Astrocyte (in vitro differentiated cells and primary cell): Measurements from ENCODE around the gene STYXL2.

Experiments used
- EZH2 ChIP-seq: IDR thresholded peaks from 2 replicates; pipeline ENCODE4 v1.6.1; 2012; ENCODE audit warnings: mild to moderate bottlenecking, low read length, inconsistent platforms; ENCODE audit not compliant: insufficient read depth
- TF ChIP-seq, protein P1 (sequence below): IDR thresholded peaks from 2 replicates; pipeline ENCODE4 v1.5.1; 2011; ENCODE audit warnings: low read depth, mild to moderate bottlenecking, inconsistent platforms, low read length, moderate library complexity; ENCODE audit not compliant: insufficient read depth

DNA sequence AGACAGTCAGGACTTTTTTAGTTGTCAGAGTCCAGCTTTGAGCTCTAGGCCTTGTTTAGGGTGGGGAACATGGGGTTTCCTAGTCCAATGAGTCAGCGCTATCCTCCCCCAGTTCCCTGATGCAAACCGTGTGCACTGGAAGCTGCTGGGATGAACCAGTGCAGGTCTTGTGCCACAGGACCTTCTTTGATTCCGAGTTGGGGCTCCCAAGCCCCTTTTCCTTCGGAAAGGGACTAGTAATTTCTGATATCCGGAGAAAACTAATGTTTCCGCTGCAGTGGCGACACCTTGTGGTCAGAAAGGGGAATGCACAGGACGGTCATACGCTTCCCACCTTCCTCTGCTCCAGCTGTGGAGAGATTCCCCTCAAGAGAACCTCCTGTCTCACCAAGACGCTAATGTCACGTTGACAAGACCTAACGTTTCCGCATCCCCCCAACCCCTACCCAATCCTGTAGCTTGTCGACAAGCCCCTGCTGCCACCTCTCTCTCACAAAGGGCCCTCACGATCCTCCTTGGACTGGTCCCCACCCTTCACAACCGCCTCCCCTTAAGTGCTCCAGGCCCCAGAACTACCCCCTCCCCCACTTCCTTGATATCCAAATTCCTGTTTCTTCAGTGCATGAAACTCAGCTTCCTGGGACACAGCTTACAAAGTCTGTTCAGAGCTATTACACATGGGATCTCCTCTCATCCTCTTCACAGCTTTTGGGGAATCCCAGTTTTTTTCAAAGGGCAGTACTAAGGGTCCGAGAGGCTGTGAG, 34.6 kb upstream of the STYXL2 start:
- TF ChIP-seq, protein P1, sequence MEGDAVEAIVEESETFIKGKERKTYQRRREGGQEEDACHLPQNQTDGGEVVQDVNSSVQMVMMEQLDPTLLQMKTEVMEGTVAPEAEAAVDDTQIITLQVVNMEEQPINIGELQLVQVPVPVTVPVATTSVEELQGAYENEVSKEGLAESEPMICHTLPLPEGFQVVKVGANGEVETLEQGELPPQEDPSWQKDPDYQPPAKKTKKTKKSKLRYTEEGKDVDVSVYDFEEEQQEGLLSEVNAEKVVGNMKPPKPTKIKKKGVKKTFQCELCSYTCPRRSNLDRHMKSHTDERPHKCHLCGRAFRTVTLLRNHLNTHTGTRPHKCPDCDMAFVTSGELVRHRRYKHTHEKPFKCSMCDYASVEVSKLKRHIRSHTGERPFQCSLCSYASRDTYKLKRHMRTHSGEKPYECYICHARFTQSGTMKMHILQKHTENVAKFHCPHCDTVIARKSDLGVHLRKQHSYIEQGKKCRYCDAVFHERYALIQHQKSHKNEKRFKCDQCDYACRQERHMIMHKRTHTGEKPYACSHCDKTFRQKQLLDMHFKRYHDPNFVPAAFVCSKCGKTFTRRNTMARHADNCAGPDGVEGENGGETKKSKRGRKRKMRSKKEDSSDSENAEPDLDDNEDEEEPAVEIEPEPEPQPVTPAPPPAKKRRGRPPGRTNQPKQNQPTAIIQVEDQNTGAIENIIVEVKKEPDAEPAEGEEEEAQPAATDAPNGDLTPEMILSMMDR: peak; percentile 99
- TF ChIP-seq EZH2: no peak
